Measurements from ENCODE around the gene B3GLCT. TPM values are rescaled to one million over a fixed set of nuclear protein-coding genes. Genes with fewer than 3 reads are reported as not detected.

B3GLCT gene
- total RNA-seq, 1 donor from 2014 or later = 16.5 TPM

- peaks cover 3% of the 10 kb centered on the region for H3K27me3 Mint-ChIP-seq
- peaks cover 4% of the 10 kb centered on the region for H3K36me3 Mint-ChIP-seq
- H3K4me3 Mint-ChIP-seq = no peak overlapping the region
- no peak for TF ChIP-seq CTCF (conservative IDR thresholded peaks at IDR 0.05)
- H3K4me1 Mint-ChIP-seq (ENCODE audit: unreplicated experiment) = peaks cover 19% of the 10 kb centered on the region
- no peak for DNase-seq (ENCODE audit: extremely low spot score, unreplicated experiment)
- H3K9me3 Mint-ChIP-seq = peaks cover 6% of the 10 kb centered on the region
- H3K27ac Mint-ChIP-seq = no peak overlapping the region
These were observed 150.8 kb downstream of the B3GLCT start for GRCh38 chr13:31350560-31350959.

DNA sequence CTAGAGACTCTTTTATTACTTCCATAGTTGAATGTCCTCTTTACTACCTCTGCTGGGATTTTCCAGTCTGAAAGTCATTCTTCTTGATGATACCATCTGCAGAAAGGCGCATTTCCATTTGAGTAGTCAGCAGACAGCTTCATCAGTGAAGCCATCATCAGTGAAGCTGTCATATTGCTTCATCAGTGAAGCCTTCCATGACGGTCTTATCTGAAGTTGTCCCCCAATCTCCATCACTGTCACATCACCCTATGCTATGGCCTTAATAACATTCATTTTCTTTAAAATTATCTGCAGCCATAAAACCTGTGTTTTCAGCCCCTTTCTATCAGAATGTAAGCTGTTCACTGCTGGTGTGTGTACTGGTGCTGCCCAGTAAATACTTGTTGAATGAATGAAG lies 151.6 kb downstream of the B3GLCT start:
- DNase-seq (ENCODE audit: extremely low spot score, unreplicated experiment) = no peak
- no peak overlapping the region for H3K27ac Mint-ChIP-seq
- H3K4me1 Mint-ChIP-seq (ENCODE audit: unreplicated experiment) = peaks cover 19% of the 10 kb centered on the region
- peaks cover 10% of the 10 kb centered on the region for H3K36me3 Mint-ChIP-seq
- peaks cover 14% of the 10 kb centered on the region for H3K9me3 Mint-ChIP-seq
- H3K27me3 Mint-ChIP-seq = peaks cover 3% of the 10 kb centered on the region
- no peak for TF ChIP-seq CTCF (conservative IDR thresholded peaks at IDR 0.05)
- no peak overlapping the region for H3K4me3 Mint-ChIP-seq

- H3K36me3 Mint-ChIP-seq = peaks cover 10% of the 10 kb centered on the region
These were observed 152.7 kb downstream of the B3GLCT start for GRCh38 chr13:31352467-31352866.

GRCh38 chr13:31355001-31355400 lies 155.2 kb downstream of the B3GLCT start:
- H3K9me3 Mint-ChIP-seq = peaks cover 14% of the 10 kb centered on the region
- peaks cover 1% of the 10 kb centered on the region for H3K27me3 Mint-ChIP-seq
- DNase-seq (ENCODE audit: extremely low spot score, unreplicated experiment) = no peak
- H3K4me3 Mint-ChIP-seq = no peak overlapping the region
- peaks cover 15% of the 10 kb centered on the region for H3K4me1 Mint-ChIP-seq (ENCODE audit: unreplicated experiment)
- TF ChIP-seq CTCF (conservative IDR thresholded peaks at IDR 0.05) = no peak
- no peak overlapping the region for H3K27ac Mint-ChIP-seq
- peaks cover 10% of the 10 kb centered on the region for H3K36me3 Mint-ChIP-seq

More at GRCh38 chr13:31352467-31352866, 152.7 kb downstream of the B3GLCT start:
- DNase-seq (ENCODE audit: extremely low spot score, unreplicated experiment) = no peak
- Mint-ChIP-seq H3K4me3 (no peak overlapping the region), H3K27me3 (peaks cover 3% of the 10 kb centered on the region), H3K9me3 (peaks cover 14% of the 10 kb centered on the region), H3K27ac (no peak overlapping the region), H3K4me1 (ENCODE audit: unreplicated experiment) (peaks cover 19% of the 10 kb centered on the region)
- TF ChIP-seq CTCF (conservative IDR thresholded peaks at IDR 0.05) = no peak

GRCh38 chr13:31356991-31357390 lies 157.2 kb downstream of the B3GLCT start:
- H3K9me3 Mint-ChIP-seq = peaks cover 21% of the 10 kb centered on the region
- no peak for DNase-seq (ENCODE audit: extremely low spot score, unreplicated experiment)
- no peak for TF ChIP-seq CTCF (conservative IDR thresholded peaks at IDR 0.05)
- no peaks in the 10 kb centered on the region for H3K27me3 Mint-ChIP-seq
- peaks cover 10% of the 10 kb centered on the region for H3K36me3 Mint-ChIP-seq
- no peak overlapping the region for H3K4me3 Mint-ChIP-seq
- H3K4me1 Mint-ChIP-seq (ENCODE audit: unreplicated experiment) = peaks cover under 1% of the 10 kb centered on the region
- no peak overlapping the region for H3K27ac Mint-ChIP-seq

GRCh38 chr13:31357581-31357980 lies 157.8 kb downstream of the B3GLCT start:
- no peaks in the 10 kb centered on the region for H3K4me1 Mint-ChIP-seq (ENCODE audit: unreplicated experiment)
- peaks cover 21% of the 10 kb centered on the region for H3K9me3 Mint-ChIP-seq
- no peak for DNase-seq (ENCODE audit: extremely low spot score, unreplicated experiment)
- H3K27me3 Mint-ChIP-seq = no peaks in the 10 kb centered on the region
- no peak overlapping the region for H3K4me3 Mint-ChIP-seq
- peaks cover 10% of the 10 kb centered on the region for H3K36me3 Mint-ChIP-seq
- no peak overlapping the region for H3K27ac Mint-ChIP-seq
- no peak for TF ChIP-seq CTCF (conservative IDR thresholded peaks at IDR 0.05)

Data from type B pancreatic cell (in vitro differentiated cells).